RWPE1 (cell line): ENCODE data around the gene USP54.

ENCODE experiments used
- CTCF ChIA-PET: fragments of 350-600 bp; sonication (Branson Sonifier 250); formaldehyde crosslinking; extraction: SDS; loops from one replicate; lab custom pipeline; 2021; lab: Yijun Ruan, JAX
- POLR2A ChIA-PET: fragments of 400-600 bp; formaldehyde crosslinking; extraction: SDS; loops from one replicate; lab custom pipeline; 2020; ENCODE audit warnings: antibody characterized with exemption; ENCODE audit not compliant: low non-redundant PET; lab: Yijun Ruan, JAX
- DNase-seq: peaks from one replicate; pipeline ENCODE4 v3.0.0; 2012; ENCODE audit warnings: low spot score
- H3K27ac ChIP-seq: fragments of 450-650 bp; 2 replicates; pipeline ENCODE4 v1.5.1; 2017
- CTCF ChIP-seq: fragments of 450-650 bp; conservative IDR thresholded peaks from 2 replicates; pipeline ENCODE4 v1.5.1; 2017; ENCODE audit warnings: low read depth, mild to moderate bottlenecking

USP54 gene

GRCh38 chr10:73448384-73448783 is 142.8 kb downstream of the USP54 start:
- TF ChIP-seq CTCF: no peak
- POLR2A ChIA-PET: no interaction called here
- CTCF ChIA-PET: no interaction called here
- no peak for DNase-seq
- no peak overlapping the region for H3K27ac ChIP-seq
